K562 (cell line): ENCODE results near the gene PLEKHA6. TPM values are rescaled to one million over a fixed set of nuclear protein-coding genes. Genes with fewer than 3 reads are reported as not detected.

Source experiments
- ATAC-seq: fragments of 200-7000 bp; cut with Tn5 transposase; 3 replicates; pipeline ENCODE4 v1.9.1; 2020; ENCODE audit warnings: moderate library complexity
- BruUV-seq: library from RNA; stranded (reverse); fragments of 400-500 nt; replicated peaks from 2 replicates; lab custom pipeline; 2021; lab: Mats Ljungman, UMichigan
- CTCF ChIA-PET: fragments of 300-600 bp; formaldehyde crosslinking; extraction: SDS; loops from one replicate; lab custom pipeline; 2021; ENCODE audit warnings: low intra/inter-chr PET ratio; lab: Yijun Ruan, JAX
- POLR2A ChIA-PET: fragments of 300-600, 350-650 bp; sonication (Branson Sonifier 250); formaldehyde crosslinking; extraction: SDS; loops from one replicate; lab custom pipeline; 2021; ENCODE audit warnings: antibody characterized with exemption, inconsistent platforms; lab: Yijun Ruan, JAX
- DNase-seq, 4 experiments: peaks; one replicate each; pipeline versions ENCODE4 v3.0.0 to v3.0.0-alpha.2; 2011 to 2018; ENCODE audit warnings: low spot score in 3 of 4, mixed read lengths in 3 of 4; ENCODE audit errors: extremely low read depth in 1 of 4
- FAIRE-seq: peaks from 2 replicates; lab custom pipeline; 2011; peaks lifted over from hg19 to GRCh38; lab: Jason Lieb, UNC
- H2AFZ ChIP-seq: 2 replicates; pipeline ENCODE4 v1.6.0; 2011; ENCODE audit warnings: low read depth, low read length, control low read depth, inconsistent platforms
- H3K27ac ChIP-seq: fragments of 200-600 bp; 3 replicates; pipeline ENCODE4 v1.8.0; 2011; ENCODE audit warnings: low read depth, mild to moderate bottlenecking, control low read depth, inconsistent platforms, low read length, moderate library complexity, mixed read lengths; ENCODE audit errors: extremely low read depth
- H3K27me3 ChIP-seq, 2 experiments: fragments of 300-600 bp in 1 of 2; 2 replicates in 1 of 2; 3 replicates in 1 of 2; pipeline versions ENCODE4 v1.6.0 to v1.8.0; 2011; ENCODE audit warnings: inconsistent platforms in 2 of 2, low read length in 2 of 2, mild to moderate bottlenecking in 1 of 2, mixed read lengths in 1 of 2, moderate library complexity in 1 of 2; ENCODE audit not compliant: control insufficient read depth in 2 of 2, insufficient read depth in 2 of 2
- H3K36me3 ChIP-seq: fragments of 300-600 bp; 3 replicates; pipeline ENCODE4 v1.8.0; 2011; ENCODE audit warnings: mild to moderate bottlenecking, low read length, inconsistent platforms; ENCODE audit not compliant: control insufficient read depth, insufficient read depth
- H3K4me1 ChIP-seq, 2 experiments: fragments of 200-600 bp in 1 of 2; replicated peaks in 1 of 2; 2 replicates in 1 of 2; 3 replicates in 1 of 2; pipeline versions ENCODE4 v1.5.1 to v1.8.0; 2011; ENCODE audit warnings: inconsistent platforms in 2 of 2, low read length in 2 of 2, mild to moderate bottlenecking in 1 of 2, mixed read lengths in 1 of 2, moderate library complexity in 1 of 2; ENCODE audit not compliant: control insufficient read depth in 2 of 2, insufficient read depth in 2 of 2
- H3K4me2 ChIP-seq: 2 replicates; pipeline ENCODE4 v1.6.1; 2011; ENCODE audit warnings: low read length, control low read depth, inconsistent platforms, mixed read lengths; ENCODE audit not compliant: insufficient read depth
- H3K4me3 ChIP-seq: fragments of 200-600 bp; sonication (generic), shearing (Covaris generic); 2 replicates; pipeline ENCODE4 v1.5.1; 2016; ENCODE audit warnings: control low read depth, inconsistent platforms
- H3K79me2 ChIP-seq: fragments of 200-600 bp; 3 replicates; pipeline ENCODE4 v1.8.0; 2011; ENCODE audit warnings: low read length, inconsistent platforms; ENCODE audit not compliant: control insufficient read depth, insufficient read depth
- H3K9ac ChIP-seq, 2 experiments: 2 replicates each; pipeline versions ENCODE4 v1.6.0 to v1.6.1; 2011; ENCODE audit warnings: low read depth in 2 of 2, low read length in 2 of 2, control low read depth in 1 of 2, inconsistent platforms in 1 of 2, mild to moderate bottlenecking in 1 of 2, mixed read lengths in 1 of 2; ENCODE audit not compliant: insufficient read depth in 1 of 2
- H3K9me1 ChIP-seq: one replicate; pipeline ENCODE4 v1.6.0; 2011; ENCODE audit warnings: inconsistent platforms, mild to moderate bottlenecking, low read length, moderate library complexity; ENCODE audit not compliant: control insufficient read depth, insufficient read depth
- H3K9me3 ChIP-seq: replicated peaks from 2 replicates; pipeline ENCODE4 v1.5.1; 2011; ENCODE audit warnings: low read depth, low read length, inconsistent platforms; ENCODE audit not compliant: control insufficient read depth, insufficient read depth
- H4K20me1 ChIP-seq: replicated peaks from 2 replicates; pipeline ENCODE4 v1.6.1; 2011; ENCODE audit warnings: low read length, inconsistent platforms, mixed read lengths; ENCODE audit not compliant: control insufficient read depth, insufficient read depth
- CREM ChIP-seq: IDR thresholded peaks from 2 replicates; pipeline ENCODE4 v1.6.1; 2014; ENCODE audit warnings: antibody characterized with exemption, low read depth
- GTF2A2 ChIP-seq: IDR thresholded peaks from 2 replicates; pipeline ENCODE4 v1.6.1; 2016; ENCODE audit warnings: mild to moderate bottlenecking, missing genetic modification characterization, missing compliant biosample characterization
- NKRF ChIP-seq: fragments of 450-650 bp; IDR thresholded peaks from 2 replicates; pipeline ENCODE4 v1.6.1; 2016; ENCODE audit warnings: borderline replicate concordance
- PCBP1 ChIP-seq: fragments of 200-400 bp; formaldehyde crosslinking; IDR thresholded peaks from 2 replicates; pipeline ENCODE4 v1.6.1; 2018; ENCODE audit warnings: mild to moderate bottlenecking, low read depth, low read length; ENCODE audit not compliant: poor library complexity, severe bottlenecking
- RBM22 ChIP-seq: fragments of 200-400 bp; formaldehyde crosslinking; IDR thresholded peaks from 2 replicates; pipeline ENCODE4 v1.6.1; 2018; ENCODE audit warnings: low read length, low read depth; ENCODE audit not compliant: poor library complexity, severe bottlenecking
- SIX5 ChIP-seq, 2 experiments: IDR thresholded peaks; 2 replicates each; pipeline ENCODE4 v1.6.1; 2011; ENCODE audit warnings: low read length in 2 of 2, borderline replicate concordance in 1 of 2, low read depth in 1 of 2, mild to moderate bottlenecking in 1 of 2, moderate library complexity in 1 of 2; ENCODE audit not compliant: insufficient read depth in 1 of 2
- TCF7L2 ChIP-seq: fragments of 150-350 bp; IDR thresholded peaks from 2 replicates; pipeline ENCODE4 v1.6.1; 2016; ENCODE audit warnings: low read depth, mild to moderate bottlenecking, low read length, moderate library complexity
- XRCC4 ChIP-seq: IDR thresholded peaks from one replicate; pipeline ENCODE4 v1.6.1; 2011; ENCODE audit not compliant: insufficient read depth, insufficient read length; ENCODE audit errors: extremely low read depth
- ZNF134 ChIP-seq: fragments of 250-450 bp; sonication (Bioruptor Pico); conservative IDR thresholded peaks from 2 replicates; pipeline ENCODE4 v1.4.0; 2020
- ZNF311 ChIP-seq: fragments of 250-450 bp; sonication (Bioruptor Pico); IDR thresholded peaks from 2 replicates; pipeline ENCODE4 v1.4.0; 2020; ENCODE audit warnings: mild to moderate bottlenecking, moderate library complexity
- WGBS: fragments of 100-300 bp; shearing (Covaris generic); methylation state at CpG from one replicate; pipeline ENCODE4 v1.1.6; 2016; ENCODE audit warnings: low coverage, mixed read lengths; ENCODE audit not compliant: insufficient coverage; ENCODE audit errors: missing lambda C conversion rate; 5-methylcytosine and 5-hydroxymethylcytosine counted together
- in situ Hi-C: fragments of 300-500 bp; cut with MboI; formaldehyde crosslinking; loops from 4 replicates; pipeline ENCODE4 v1.15.0; 2018; ENCODE audit warnings: inconsistent platforms, mixed read lengths
- intact Hi-C: fragments of 100-400 bp; cut with micrococcal nuclease; formaldehyde crosslinking; loops from 2 replicates; pipeline ENCODE4 v1.14.2; 2022
- polyA plus RNA-seq, 8 experiments: library from polyadenylated mRNA; depleted of rRNA in 4 of 8; stranded (reverse) in 5 of 8; unstranded in 3 of 8; fragments of >200 nt; fragmentation: Nextera tagmentation in 2 of 8; fragmentation: Illumina TruSeq in 1 of 8; extraction: Ambion mirVana in 2 of 8; extraction: Trizol in 1 of 8; gene quantifications; 2 replicates each; pipeline versions ENCODE4 v1.2.1 to v1.2.3, GENCODE V29; 2011 to 2014; ENCODE audit warnings: inconsistent platforms in 1 of 8, missing spikeins in 1 of 8
- total RNA-seq, 7 experiments: library from RNA; depleted of rRNA in 6 of 7; stranded (reverse); fragments of >200 nt in 6 of 7; fragmentation: Illumina TruSeq in 2 of 7; extraction: Trizol in 2 of 7; gene quantifications; 2 replicates each; pipeline versions ENCODE4 v1.2.1 to v1.2.3, GENCODE V29; 2011 to 2021; ENCODE audit warnings: low replicate concordance in 1 of 7
- TF ChIP-seq, protein P1 (sequence below): fragments of 250-450 bp; sonication (Bioruptor Pico); IDR thresholded peaks from 2 replicates; pipeline ENCODE4 v1.8.0; 2021; ENCODE audit warnings: borderline replicate concordance, mild to moderate bottlenecking, moderate library complexity; ENCODE audit not compliant: poor library complexity, severe bottlenecking
- TF ChIP-seq, protein P2 (sequence below): fragments of 250-450 bp; sonication (Bioruptor Pico); IDR thresholded peaks from 2 replicates; pipeline ENCODE4 v1.5.0; 2021; ENCODE audit warnings: mild to moderate bottlenecking, moderate library complexity

Gene PLEKHA6
- total and polyA plus RNA-seq, 9 of the 15 experiments (the other 6 are each of a cell fraction or from before 2014, with no cell fraction given), result under 0.01 to 0.33 (median 0.01) TPM; not detected in 4

DNA sequence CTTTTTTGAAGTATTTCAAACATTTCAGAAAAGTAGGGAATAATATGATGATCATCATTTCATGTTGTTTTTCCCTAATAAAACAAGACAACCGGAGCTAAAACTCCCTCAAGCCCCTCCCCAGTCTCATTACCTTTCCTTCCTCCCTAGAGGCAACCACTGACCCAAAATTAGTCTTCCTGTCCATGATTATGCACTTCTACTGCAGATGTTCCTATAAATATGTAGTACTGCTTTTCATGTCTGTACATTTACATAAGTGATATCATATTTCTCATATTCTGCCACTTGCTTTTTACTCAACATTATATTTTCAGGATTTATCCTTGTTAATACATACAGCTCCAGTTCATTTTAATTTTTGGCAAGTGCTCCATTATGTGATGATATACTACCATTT lies 87.2 kb downstream of the PLEKHA6 start (continued):
- TF ChIP-seq TCF7L2 (no peak), SIX5 (IDR thresholded peaks at IDR 0.05; ENCODE audit: borderline replicate concordance in 1 of 2, insufficient read depth in 1 of 2, low read depth in 1 of 2, low read length in 2 of 2) (no peak), PCBP1 (no peak)
- TF ChIP-seq, all 486 proteins: peak for 0

- TF ChIP-seq NKRF, result no peak
- no peak for TF ChIP-seq XRCC4
- no peak for TF ChIP-seq ZNF311 (CRISPR knock-in tag)
- no peak for TF ChIP-seq CREM
- TF ChIP-seq, protein P1, sequence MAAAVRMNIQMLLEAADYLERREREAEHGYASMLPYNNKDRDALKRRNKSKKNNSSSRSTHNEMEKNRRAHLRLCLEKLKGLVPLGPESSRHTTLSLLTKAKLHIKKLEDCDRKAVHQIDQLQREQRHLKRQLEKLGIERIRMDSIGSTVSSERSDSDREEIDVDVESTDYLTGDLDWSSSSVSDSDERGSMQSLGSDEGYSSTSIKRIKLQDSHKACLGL (CRISPR knock-in tag), result no peak
- no peak for TF ChIP-seq GTF2A2 (tag)
- TF ChIP-seq RBM22, result no peak
- TF ChIP-seq, protein P2, sequence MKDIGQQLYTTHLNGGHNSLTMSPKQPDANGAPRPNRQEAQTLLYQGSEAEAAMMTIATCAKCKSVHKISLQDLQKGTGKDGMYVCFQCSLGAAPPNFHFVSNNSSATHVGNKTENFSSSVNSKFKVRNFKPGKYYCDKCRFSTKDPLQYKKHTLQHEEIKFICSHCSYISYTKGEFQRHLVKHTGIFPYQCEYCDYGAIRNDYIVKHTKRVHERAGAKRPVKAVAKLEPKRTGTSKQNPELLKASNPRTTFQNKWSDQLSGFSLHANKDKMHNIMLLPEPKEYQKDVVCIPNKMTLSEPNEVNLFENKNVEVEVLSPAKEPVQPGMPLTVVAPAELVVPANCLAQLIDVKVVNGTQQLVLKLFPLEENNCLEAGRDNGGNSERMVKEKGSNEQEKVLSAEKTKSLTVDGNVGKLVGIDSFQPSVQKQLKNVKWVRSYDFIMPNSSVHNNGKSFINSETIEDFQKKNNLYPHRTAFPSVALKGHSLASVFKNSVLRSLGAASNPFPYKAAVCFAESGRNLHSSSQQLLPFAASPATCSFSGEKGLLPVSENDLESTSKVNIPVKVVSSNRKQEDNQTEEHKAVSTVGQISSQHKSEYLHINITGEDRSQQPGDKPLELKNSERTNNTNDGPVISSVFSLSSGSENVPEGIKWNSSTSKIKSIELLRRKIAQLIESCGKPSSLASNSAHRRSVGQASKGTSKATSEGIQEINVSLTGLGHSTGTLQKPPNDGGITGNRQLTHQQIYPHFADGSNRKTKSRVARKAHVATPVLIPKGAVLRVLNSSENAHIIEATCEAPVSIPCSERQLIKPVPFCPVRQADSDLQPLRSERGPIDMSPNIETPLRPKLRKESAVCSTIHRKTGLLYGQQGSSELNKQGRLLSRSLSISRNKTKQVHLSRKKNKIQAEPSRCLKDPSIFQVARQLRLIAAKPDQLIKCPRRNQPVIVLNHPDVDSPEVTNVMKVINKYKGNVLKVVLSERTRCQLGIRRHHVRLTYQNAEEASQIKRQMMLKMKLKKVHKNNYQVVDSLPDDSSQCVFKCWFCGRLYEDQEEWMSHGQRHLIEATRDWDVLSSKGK (CRISPR knock-in tag), result no peak
- peak; percentile 33; the same call in 1 of the 2 replicates for TF ChIP-seq ZNF134
- TF ChIP-seq, all 486 proteins: peak for 1
- no peaks in the 10 kb centered on the region for H3K79me2 ChIP-seq
- 0% methylated on average over 6 of the region's 6 CpGs for WGBS
- ChIA-PET CTCF (no interaction called here), POLR2A (interaction anchor here (0.5 to 0.8 kb wide), 2 partner anchors 8 to 57 kb away, joined by 3 read pairs; no protein-coding TSS in a partner anchor)
- H3K27me3 ChIP-seq, result peaks cover 17 to 57% of the 10 kb centered on the region in 2 experiments
- H3K27ac ChIP-seq, result no peak overlapping the region
- in situ Hi-C loops (no loop called here), intact Hi-C loops (no loop called here)
- no peak overlapping the region for H3K4me2 ChIP-seq
- H3K9me3 ChIP-seq, result no peaks in the 10 kb centered on the region
- H3K36me3 ChIP-seq, result no peaks in the 10 kb centered on the region
- H3K9ac ChIP-seq, result no peak overlapping the region
- H4K20me1 ChIP-seq, result no peaks in the 10 kb centered on the region; the same call in 1 of the 2 replicates
- H2AFZ ChIP-seq, result no peak overlapping the region
- no peak overlapping the region for H3K4me3 ChIP-seq
- BruUV-seq, result no TSS peak
- no peak for ATAC-seq
- no peaks in the 10 kb centered on the region for H3K9me1 ChIP-seq
- FAIRE-seq, result no peak
- no peaks in the 10 kb centered on the region for H3K4me1 ChIP-seq
- no peak for DNase-seq
These were observed 87.8 kb downstream of the PLEKHA6 start for GRCh38 chr1:204271970-204272369.
